ENCODE data around the gene ADIPOR2.

ADIPOR2 gene

GRCh38 chr12:1801303-1801975, 110.6 kb downstream of the ADIPOR2 start:
- TF ChIP-seq, protein P1, sequence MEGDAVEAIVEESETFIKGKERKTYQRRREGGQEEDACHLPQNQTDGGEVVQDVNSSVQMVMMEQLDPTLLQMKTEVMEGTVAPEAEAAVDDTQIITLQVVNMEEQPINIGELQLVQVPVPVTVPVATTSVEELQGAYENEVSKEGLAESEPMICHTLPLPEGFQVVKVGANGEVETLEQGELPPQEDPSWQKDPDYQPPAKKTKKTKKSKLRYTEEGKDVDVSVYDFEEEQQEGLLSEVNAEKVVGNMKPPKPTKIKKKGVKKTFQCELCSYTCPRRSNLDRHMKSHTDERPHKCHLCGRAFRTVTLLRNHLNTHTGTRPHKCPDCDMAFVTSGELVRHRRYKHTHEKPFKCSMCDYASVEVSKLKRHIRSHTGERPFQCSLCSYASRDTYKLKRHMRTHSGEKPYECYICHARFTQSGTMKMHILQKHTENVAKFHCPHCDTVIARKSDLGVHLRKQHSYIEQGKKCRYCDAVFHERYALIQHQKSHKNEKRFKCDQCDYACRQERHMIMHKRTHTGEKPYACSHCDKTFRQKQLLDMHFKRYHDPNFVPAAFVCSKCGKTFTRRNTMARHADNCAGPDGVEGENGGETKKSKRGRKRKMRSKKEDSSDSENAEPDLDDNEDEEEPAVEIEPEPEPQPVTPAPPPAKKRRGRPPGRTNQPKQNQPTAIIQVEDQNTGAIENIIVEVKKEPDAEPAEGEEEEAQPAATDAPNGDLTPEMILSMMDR (IDR thresholded peaks at IDR 0.05; ENCODE audit: insufficient read depth, low read depth, low read length, missing control alignments) = no peak
- DNase-seq (ENCODE audit: low read depth) = no peak
- no peak overlapping the region for H3K4me3 ChIP-seq (ENCODE audit: low read depth, low read length)

GRCh38 chr12:1803736-1804135, 112.9 kb downstream of the ADIPOR2 start:
- H3K4me3 ChIP-seq (ENCODE audit: low read depth, low read length) = no peak overlapping the region
- DNase-seq (ENCODE audit: low read depth) = no peak
- TF ChIP-seq, protein P1 (IDR thresholded peaks at IDR 0.05; ENCODE audit: insufficient read depth, low read depth, low read length, missing control alignments) = no peak

DNA sequence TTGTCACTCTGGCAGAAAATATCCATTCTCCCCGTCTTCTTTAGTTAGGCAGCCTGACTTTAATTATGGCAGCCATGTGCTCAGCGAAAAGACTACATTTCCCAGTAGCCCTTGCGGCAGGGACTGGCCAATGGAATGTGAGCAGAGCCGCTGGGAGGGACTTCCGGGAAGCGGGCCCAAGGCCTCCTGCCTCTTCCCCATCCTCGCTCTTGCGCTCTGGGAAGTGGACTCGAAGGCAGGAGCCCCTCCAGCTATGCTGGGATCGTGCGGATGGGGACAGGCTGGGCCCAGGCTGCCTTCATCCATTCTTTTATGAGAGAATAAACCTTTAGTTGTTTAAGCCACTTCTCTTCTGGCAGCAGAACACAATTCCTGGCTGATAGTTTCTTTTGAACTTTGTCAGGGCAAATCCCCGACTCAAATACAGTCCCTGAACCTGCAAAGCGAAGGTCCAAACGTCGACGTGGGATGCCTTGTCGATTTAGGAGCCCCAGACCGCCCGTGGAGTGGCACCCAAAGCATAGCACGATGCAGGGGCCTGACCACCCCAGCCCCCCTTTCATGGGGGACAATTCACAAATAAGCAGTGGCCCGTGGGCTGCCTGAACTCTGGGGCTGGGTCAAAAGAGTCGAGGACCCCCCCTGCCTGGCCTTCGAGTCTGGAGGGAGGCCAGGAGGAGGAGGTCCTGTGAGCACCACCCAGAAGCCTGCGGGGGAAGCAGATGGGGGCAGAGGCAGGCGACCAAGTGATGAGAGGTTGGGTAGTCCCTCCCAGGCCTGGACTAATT, 113.9 kb downstream of the ADIPOR2 start:
- DNase-seq (ENCODE audit: low read depth) = peak; percentile 92
- TF ChIP-seq, protein P1 (IDR thresholded peaks at IDR 0.05; ENCODE audit: insufficient read depth, low read depth, low read length, missing control alignments) = no peak
- H3K4me3 ChIP-seq (ENCODE audit: low read depth, low read length) = peak overlapping the region; percentile 35

DNA sequence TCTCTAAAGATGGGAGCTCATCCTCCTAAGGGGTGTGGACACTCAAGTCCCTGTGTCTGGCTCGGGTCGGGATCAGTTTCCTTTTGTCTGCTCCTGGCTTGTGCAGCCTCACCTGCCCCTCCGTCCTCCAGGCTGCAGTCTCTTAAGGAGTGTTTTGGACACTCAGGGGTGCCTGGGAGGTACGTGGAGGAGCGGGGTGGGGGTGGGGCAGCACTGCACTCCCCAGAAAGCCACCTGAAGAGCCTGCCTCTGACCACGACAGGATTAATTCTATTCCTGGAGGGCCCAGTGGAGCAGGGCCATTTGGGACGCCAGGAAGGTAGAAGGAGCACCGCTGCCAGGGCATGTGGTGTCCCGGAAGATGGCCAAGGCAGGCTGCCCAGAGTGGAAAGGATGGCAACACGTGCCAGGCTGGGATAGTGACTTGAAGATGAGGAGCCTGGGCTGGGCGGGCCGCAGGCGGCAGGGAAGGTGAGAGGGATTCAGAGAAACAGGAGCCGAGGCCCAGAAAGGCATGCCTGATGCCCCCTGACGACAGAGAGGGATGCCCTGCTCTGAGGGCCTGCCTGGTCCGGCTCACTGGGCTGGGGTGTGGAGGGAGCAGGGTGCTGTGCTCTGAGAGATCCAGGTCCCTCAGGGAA, 114.7 kb downstream of the ADIPOR2 start:
- DNase-seq (ENCODE audit: low read depth) = no peak
- TF ChIP-seq, protein P1 (IDR thresholded peaks at IDR 0.05; ENCODE audit: insufficient read depth, low read depth, low read length, missing control alignments) = no peak
- no peak overlapping the region for H3K4me3 ChIP-seq (ENCODE audit: low read depth, low read length)

GRCh38 chr12:1806301-1807086, 115.6 kb downstream of the ADIPOR2 start:
- DNase-seq (ENCODE audit: low read depth) = no peak
- H3K4me3 ChIP-seq (ENCODE audit: low read depth, low read length) = no peak overlapping the region
- TF ChIP-seq, protein P1 (IDR thresholded peaks at IDR 0.05; ENCODE audit: insufficient read depth, low read depth, low read length, missing control alignments) = no peak

DNA sequence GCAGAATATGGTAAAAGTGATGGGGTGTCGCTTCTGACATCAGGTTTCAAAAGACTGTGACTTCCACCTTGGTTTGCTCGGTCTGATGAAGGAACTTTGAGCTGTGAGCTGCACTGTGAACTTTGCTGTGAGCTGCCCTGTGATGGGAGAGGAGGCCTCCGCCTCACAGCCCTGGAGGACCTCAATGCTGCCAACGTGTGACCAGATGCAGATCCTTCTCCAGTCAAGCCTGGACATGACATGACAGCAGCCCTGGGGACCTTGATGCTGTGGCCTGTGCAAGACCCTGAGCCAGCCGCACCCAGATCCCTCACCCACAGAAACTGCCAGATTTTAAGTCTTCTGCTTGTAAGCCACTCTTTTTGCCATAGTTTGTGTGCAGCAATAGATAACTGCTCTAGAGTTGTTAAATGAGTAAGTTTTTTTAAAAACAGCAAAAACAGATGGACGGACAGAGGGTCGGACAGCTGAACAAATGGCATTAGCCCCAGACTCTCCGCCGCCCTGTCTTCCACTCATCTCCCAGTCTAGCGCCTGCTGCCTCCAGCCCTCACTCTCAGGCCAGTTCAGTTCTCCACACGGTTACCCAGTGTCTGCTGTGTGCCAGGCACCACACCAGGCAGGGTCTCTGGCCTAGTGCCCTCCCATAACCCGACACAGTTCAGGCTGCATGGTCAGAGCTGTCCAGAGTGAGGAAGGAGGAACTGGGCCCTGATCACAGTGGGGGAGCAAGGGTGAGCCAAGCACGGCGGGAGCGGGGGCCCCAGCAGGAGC, 116.4 kb downstream of the ADIPOR2 start:
- H3K4me3 ChIP-seq (ENCODE audit: low read depth, low read length) = no peak overlapping the region
- DNase-seq (ENCODE audit: low read depth) = no peak
- TF ChIP-seq, protein P1 (IDR thresholded peaks at IDR 0.05; ENCODE audit: insufficient read depth, low read depth, low read length, missing control alignments) = no peak
